ENCODE results near the gene GDF2.
A peak's percentile ranks its signal among the peaks of the same experiment; 100 is the strongest.

Gene GDF2

GRCh38 chr10:47309408-47310089, 12.7 kb upstream of the GDF2 start:
- no peak overlapping the region for H3K27ac ChIP-seq
- no peak overlapping the region for H3K4me3 ChIP-seq

- no peak overlapping the region for H3K4me3 ChIP-seq
- H3K27ac ChIP-seq: no peak overlapping the region
These were observed 12.2 kb upstream of the GDF2 start for GRCh38 chr10:47310090-47310505.

GRCh38 chr10:47311193-47311931, 10.9 kb upstream of the GDF2 start:
- Histone ChIP-seq H3K27ac (peak overlapping the region in 2 of 21 experiments; percentile 39 to 77), H3K4me3 (no peak overlapping the region)

- Histone ChIP-seq H3K4me3 (no peak overlapping the region), H3K27ac (peak overlapping the region in 1 of 21 experiments; percentile 70)
These were observed 10.2 kb upstream of the GDF2 start for GRCh38 chr10:47311932-47312662.

GRCh38 chr10:47312663-47312995, 9.6 kb upstream of the GDF2 start:
- Histone ChIP-seq H3K4me3 (no peak overlapping the region), H3K27ac (no peak overlapping the region)

GRCh38 chr10:47314416-47314970, 7.8 kb upstream of the GDF2 start:
- Histone ChIP-seq H3K4me3 (no peak overlapping the region), H3K27ac (no peak overlapping the region)

GRCh38 chr10:47315421-47315820, 6.8 kb upstream of the GDF2 start:
- no peak overlapping the region for H3K27ac ChIP-seq
- H3K4me3 ChIP-seq: no peak overlapping the region

- Histone ChIP-seq H3K27ac (no peak overlapping the region), H3K4me3 (no peak overlapping the region)
These were observed 6.1 kb upstream of the GDF2 start for GRCh38 chr10:47316131-47316530.

- Histone ChIP-seq H3K4me3 (no peak overlapping the region), H3K27ac (no peak overlapping the region)
These were observed 5.0 kb upstream of the GDF2 start for GRCh38 chr10:47317251-47317650.

GRCh38 chr10:47318706-47319105, 3.5 kb upstream of the GDF2 start:
- Histone ChIP-seq H3K27ac (no peak overlapping the region), H3K4me3 (no peak overlapping the region)

GRCh38 chr10:47319784-47320183, 2.5 kb upstream of the GDF2 start:
- Histone ChIP-seq H3K27ac (no peak overlapping the region), H3K4me3 (no peak overlapping the region)

GRCh38 chr10:47320812-47321211, 1.4 kb upstream of the GDF2 start:
- H3K27ac ChIP-seq: no peak overlapping the region
- no peak overlapping the region for H3K4me3 ChIP-seq

GRCh38 chr10:47321521-47322195, 596 bp upstream of the GDF2 start:
- Histone ChIP-seq H3K27ac (no peak overlapping the region), H3K4me3 (no peak overlapping the region)

GRCh38 chr10:47323087-47323486, 833 bp downstream of the GDF2 start:
- Histone ChIP-seq H3K27ac (no peak overlapping the region), H3K4me3 (no peak overlapping the region)

- H3K27ac ChIP-seq: no peak overlapping the region
- H3K4me3 ChIP-seq: no peak overlapping the region
These were observed 1.5 kb downstream of the GDF2 start for GRCh38 chr10:47323636-47324296.

- no peak overlapping the region for H3K27ac ChIP-seq
These were observed 3.3 kb downstream of the GDF2 start for GRCh38 chr10:47325303-47326291.

GRCh38 chr10:47326306-47326926, 4.2 kb downstream of the GDF2 start:
- H3K4me3 ChIP-seq: no peak overlapping the region
- no peak overlapping the region for H3K27ac ChIP-seq

More at GRCh38 chr10:47325303-47326291, 3.3 kb downstream of the GDF2 start:
- H3K4me3 ChIP-seq: no peak overlapping the region

- Histone ChIP-seq H3K27ac (no peak overlapping the region), H3K4me3 (no peak overlapping the region)
These were observed 4.7 kb downstream of the GDF2 start for GRCh38 chr10:47326927-47327330.

All from skin epidermis (tissue), 12 donors.